WTC11 (cell line): ENCODE data around the gene CNTRL. TPM values are rescaled to one million over a fixed set of nuclear protein-coding genes. Genes with fewer than 3 reads are reported as not detected.

ENCODE experiments used
- ATAC-seq: fragments of 200-7000 bp; cut with Tn5 transposase; 2 replicates; pipeline ENCODE4 v1.10.0; 2021; ENCODE audit warnings: mild to moderate bottlenecking, moderate library complexity
- CTCF ChIA-PET: fragments of 300-600 bp; sonication (Branson Sonifier 250); formaldehyde crosslinking; loops from one replicate; lab custom pipeline; 2021; ENCODE audit warnings: antibody characterized with exemption; lab: Charles Lee
- POLR2A ChIA-PET: fragments of 350-600 bp; sonication (Branson Sonifier 250); formaldehyde crosslinking; loops from one replicate; lab custom pipeline; 2021; ENCODE audit warnings: antibody characterized with exemption; lab: Charles Lee
- DNase-seq: peaks from one replicate; pipeline ENCODE4 v3.0.0; 2021; ENCODE audit warnings: low spot score
- H3K27ac Mint-ChIP-seq: 2 replicates; pipeline ENCODE4 v1.8.0; 2021; ENCODE audit warnings: mixed read lengths
- H3K27me3 Mint-ChIP-seq: 2 replicates; pipeline ENCODE4 v1.8.0; 2021; ENCODE audit warnings: low read depth, mild to moderate bottlenecking, moderate library complexity, mixed read lengths
- H3K36me3 Mint-ChIP-seq: 2 replicates; pipeline ENCODE4 v1.8.0; 2021; ENCODE audit warnings: mixed read lengths
- H3K4me1 Mint-ChIP-seq: 2 replicates; pipeline ENCODE4 v1.8.0; 2022; ENCODE audit warnings: mixed read lengths
- H3K4me3 Mint-ChIP-seq: 2 replicates; pipeline ENCODE4 v1.8.0; 2021; ENCODE audit warnings: mild to moderate bottlenecking, moderate library complexity, mixed read lengths
- H3K9me3 Mint-ChIP-seq: 2 replicates; pipeline ENCODE4 v1.8.0; 2021; ENCODE audit warnings: mixed read lengths
- ATF1 ChIP-seq: sonication (generic); formaldehyde crosslinking; IDR thresholded peaks from 2 replicates; pipeline ENCODE4 v1.8.1; 2023; ENCODE audit warnings: mild to moderate bottlenecking, moderate library complexity, missing genetic modification reagents
- EMX1 ChIP-seq: fragments of 250-450 bp; sonication (Bioruptor Pico); IDR thresholded peaks from 2 replicates; pipeline ENCODE4 v1.8.0; 2021; ENCODE audit warnings: mild to moderate bottlenecking
- ETV6 ChIP-seq: sonication (generic); formaldehyde crosslinking; IDR thresholded peaks from 2 replicates; pipeline ENCODE4 v1.8.1; 2022; ENCODE audit warnings: mild to moderate bottlenecking, missing genetic modification reagents
- FOXJ3 ChIP-seq: sonication (generic); formaldehyde crosslinking; IDR thresholded peaks from 2 replicates; pipeline ENCODE4 v1.9.0; 2021; ENCODE audit warnings: missing genetic modification reagents, mild to moderate bottlenecking, borderline replicate concordance
- MXD4 ChIP-seq: fragments of 250-450 bp; sonication (Bioruptor Pico); IDR thresholded peaks from 2 replicates; pipeline ENCODE4 v1.8.0; 2021; ENCODE audit warnings: mild to moderate bottlenecking, moderate library complexity, borderline replicate concordance
- NFE2L1 ChIP-seq: sonication (generic); formaldehyde crosslinking; IDR thresholded peaks from 2 replicates; pipeline ENCODE4 v1.8.1; 2023; ENCODE audit warnings: missing genetic modification reagents
- NR3C1 ChIP-seq: sonication (generic); formaldehyde crosslinking; conservative IDR thresholded peaks from 2 replicates; pipeline ENCODE4 v1.8.1; 2023; ENCODE audit warnings: low read depth, mild to moderate bottlenecking, missing genetic modification reagents
- OVOL2 ChIP-seq: fragments of 250-450 bp; sonication (Bioruptor Pico); IDR thresholded peaks from 2 replicates; pipeline ENCODE4 v1.9.0; 2021; ENCODE audit warnings: mild to moderate bottlenecking, borderline replicate concordance
- RORB ChIP-seq: fragments of 250-450 bp; sonication (Bioruptor Pico); IDR thresholded peaks from 2 replicates; pipeline ENCODE4 v1.9.0; 2021; ENCODE audit warnings: mild to moderate bottlenecking
- SMAD3 ChIP-seq: sonication (generic); formaldehyde crosslinking; IDR thresholded peaks from 2 replicates; pipeline ENCODE4 v1.8.0; 2022; ENCODE audit warnings: missing genetic modification reagents, mild to moderate bottlenecking, borderline replicate concordance
- SOX15 ChIP-seq: fragments of 250-450 bp; sonication (Bioruptor Pico); IDR thresholded peaks from 2 replicates; pipeline ENCODE4 v1.9.0; 2021; ENCODE audit warnings: mild to moderate bottlenecking
- ZBTB21 ChIP-seq: sonication (generic); formaldehyde crosslinking; IDR thresholded peaks from 2 replicates; pipeline ENCODE4 v1.8.1; 2023; ENCODE audit warnings: mild to moderate bottlenecking, missing genetic modification reagents, borderline replicate concordance
- ZNF138 ChIP-seq: sonication (generic); formaldehyde crosslinking; conservative IDR thresholded peaks from 2 replicates; pipeline ENCODE4 v1.8.1; 2022; ENCODE audit warnings: mild to moderate bottlenecking, moderate library complexity, missing genetic modification reagents
- ZNF317 ChIP-seq: sonication (generic); formaldehyde crosslinking; IDR thresholded peaks from 2 replicates; pipeline ENCODE4 v1.8.1; 2023; ENCODE audit warnings: low read depth, mild to moderate bottlenecking, moderate library complexity, missing genetic modification reagents, borderline replicate concordance
- ZNF396 ChIP-seq: fragments of 250-450 bp; sonication (Bioruptor Pico); IDR thresholded peaks from 2 replicates; pipeline ENCODE4 v1.8.0; 2021; ENCODE audit warnings: mild to moderate bottlenecking, moderate library complexity, borderline replicate concordance
- total RNA-seq: library from RNA; stranded (reverse); gene quantifications from 3 replicates; pipeline ENCODE4 v1.2.3, GENCODE V29; 2021
- TF ChIP-seq, protein P1 (sequence below): fragments of 250-450 bp; sonication (Bioruptor Pico); IDR thresholded peaks from 2 replicates; pipeline ENCODE4 v1.8.0; 2021; ENCODE audit warnings: mild to moderate bottlenecking
- TF ChIP-seq, protein P2 (sequence below): sonication (generic); formaldehyde crosslinking; IDR thresholded peaks from 2 replicates; pipeline ENCODE4 v1.8.1; 2023; ENCODE audit warnings: mild to moderate bottlenecking, missing genetic modification reagents
- TF ChIP-seq, protein P3 (sequence below): sonication (generic); formaldehyde crosslinking; IDR thresholded peaks from 2 replicates; pipeline ENCODE4 v1.8.1; 2023; ENCODE audit warnings: mild to moderate bottlenecking, missing genetic modification reagents, moderate library complexity
- TF ChIP-seq, protein P4 (sequence below): sonication (generic); formaldehyde crosslinking; IDR thresholded peaks from 2 replicates; pipeline ENCODE4 v1.8.0; 2022; ENCODE audit warnings: mild to moderate bottlenecking, missing genetic modification reagents
- TF ChIP-seq, protein P5 (sequence below): sonication (generic); formaldehyde crosslinking; IDR thresholded peaks from 2 replicates; pipeline ENCODE4 v1.8.0; 2022; ENCODE audit warnings: mild to moderate bottlenecking, missing genetic modification reagents
- TF ChIP-seq, protein P6 (sequence below): sonication (generic); formaldehyde crosslinking; IDR thresholded peaks from 2 replicates; pipeline ENCODE4 v1.8.1; 2023; ENCODE audit warnings: mild to moderate bottlenecking, missing genetic modification reagents
- TF ChIP-seq, protein P7 (sequence below): sonication (generic); formaldehyde crosslinking; IDR thresholded peaks from 2 replicates; pipeline ENCODE4 v1.8.0; 2023; ENCODE audit warnings: missing genetic modification reagents

CNTRL gene
- total RNA-seq, 1 experiment from 2014 or later, result 13.3 TPM

DNA sequence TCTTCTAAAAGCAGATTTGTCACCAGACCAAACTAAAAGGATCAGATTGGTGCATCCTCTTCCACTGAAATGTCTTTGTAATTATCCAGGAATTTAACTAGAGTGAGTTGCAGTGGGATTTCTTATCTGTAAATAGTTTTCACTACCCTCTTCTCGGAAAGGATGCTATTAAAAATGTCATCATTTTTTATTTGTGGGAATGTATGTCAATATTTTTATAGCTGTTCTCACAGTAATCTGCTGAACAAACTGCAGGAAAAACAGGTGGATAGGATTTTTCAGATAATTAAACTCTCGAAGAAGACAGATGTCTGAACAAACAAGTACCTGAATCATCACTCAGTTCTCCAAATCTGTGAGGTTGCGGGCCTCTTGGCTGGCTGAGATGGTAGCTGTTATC lies 64.2 kb downstream of the CNTRL start (continued):
- TF ChIP-seq SMAD3 (CRISPR knock-in tag) (no peak), NFE2L1 (CRISPR knock-in tag) (no peak), ZNF138 (no peak), ZNF396 (no peak)

DNA sequence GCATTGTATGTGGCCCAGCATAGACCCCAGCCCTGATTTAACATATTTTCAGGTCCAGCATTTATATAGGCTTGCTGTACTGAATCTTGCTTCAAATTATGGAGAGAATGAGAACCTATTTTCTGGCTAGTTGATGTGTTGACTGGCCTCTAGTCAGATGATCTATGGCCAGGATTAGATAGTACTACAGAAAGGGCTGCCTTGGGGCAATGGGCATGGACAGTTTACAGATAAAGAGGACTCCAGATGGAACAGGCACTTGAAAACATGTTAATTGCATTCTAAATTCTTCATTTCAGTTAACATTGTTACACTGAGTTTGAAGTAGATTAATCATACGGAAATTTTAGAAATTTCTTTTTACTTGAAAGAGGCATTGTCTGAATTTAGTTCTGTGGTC lies 65.4 kb downstream of the CNTRL start:
- Mint-ChIP-seq H3K4me1 (peaks cover 15% of the 10 kb centered on the region), H3K4me3 (no peak overlapping the region), H3K27ac (no peak overlapping the region), H3K36me3 (peaks cover 15% of the 10 kb centered on the region; the same call in 1 of the 2 replicates), H3K27me3 (no peaks in the 10 kb centered on the region), H3K9me3 (no peaks in the 10 kb centered on the region)
- ATAC-seq, result no peak
- POLR2A ChIA-PET, result no interaction called here
- DNase-seq, result no peak
- TF ChIP-seq SOX15 (CRISPR knock-in tag), result no peak
- no peak for TF ChIP-seq FOXJ3 (CRISPR knock-in tag)
- no peak for TF ChIP-seq SMAD3 (CRISPR knock-in tag)
- no peak for TF ChIP-seq ZNF317 (CRISPR knock-in tag)
- no peak for TF ChIP-seq NFE2L1 (CRISPR knock-in tag)
- TF ChIP-seq, protein P1, sequence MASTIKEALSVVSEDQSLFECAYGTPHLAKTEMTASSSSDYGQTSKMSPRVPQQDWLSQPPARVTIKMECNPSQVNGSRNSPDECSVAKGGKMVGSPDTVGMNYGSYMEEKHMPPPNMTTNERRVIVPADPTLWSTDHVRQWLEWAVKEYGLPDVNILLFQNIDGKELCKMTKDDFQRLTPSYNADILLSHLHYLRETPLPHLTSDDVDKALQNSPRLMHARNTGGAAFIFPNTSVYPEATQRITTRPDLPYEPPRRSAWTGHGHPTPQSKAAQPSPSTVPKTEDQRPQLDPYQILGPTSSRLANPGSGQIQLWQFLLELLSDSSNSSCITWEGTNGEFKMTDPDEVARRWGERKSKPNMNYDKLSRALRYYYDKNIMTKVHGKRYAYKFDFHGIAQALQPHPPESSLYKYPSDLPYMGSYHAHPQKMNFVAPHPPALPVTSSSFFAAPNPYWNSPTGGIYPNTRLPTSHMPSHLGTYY (CRISPR knock-in tag), result no peak
- TF ChIP-seq, protein P2, sequence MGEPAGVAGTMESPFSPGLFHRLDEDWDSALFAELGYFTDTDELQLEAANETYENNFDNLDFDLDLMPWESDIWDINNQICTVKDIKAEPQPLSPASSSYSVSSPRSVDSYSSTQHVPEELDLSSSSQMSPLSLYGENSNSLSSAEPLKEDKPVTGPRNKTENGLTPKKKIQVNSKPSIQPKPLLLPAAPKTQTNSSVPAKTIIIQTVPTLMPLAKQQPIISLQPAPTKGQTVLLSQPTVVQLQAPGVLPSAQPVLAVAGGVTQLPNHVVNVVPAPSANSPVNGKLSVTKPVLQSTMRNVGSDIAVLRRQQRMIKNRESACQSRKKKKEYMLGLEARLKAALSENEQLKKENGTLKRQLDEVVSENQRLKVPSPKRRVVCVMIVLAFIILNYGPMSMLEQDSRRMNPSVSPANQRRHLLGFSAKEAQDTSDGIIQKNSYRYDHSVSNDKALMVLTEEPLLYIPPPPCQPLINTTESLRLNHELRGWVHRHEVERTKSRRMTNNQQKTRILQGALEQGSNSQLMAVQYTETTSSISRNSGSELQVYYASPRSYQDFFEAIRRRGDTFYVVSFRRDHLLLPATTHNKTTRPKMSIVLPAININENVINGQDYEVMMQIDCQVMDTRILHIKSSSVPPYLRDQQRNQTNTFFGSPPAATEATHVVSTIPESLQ (CRISPR knock-in tag), result no peak
- TF ChIP-seq, protein P3, sequence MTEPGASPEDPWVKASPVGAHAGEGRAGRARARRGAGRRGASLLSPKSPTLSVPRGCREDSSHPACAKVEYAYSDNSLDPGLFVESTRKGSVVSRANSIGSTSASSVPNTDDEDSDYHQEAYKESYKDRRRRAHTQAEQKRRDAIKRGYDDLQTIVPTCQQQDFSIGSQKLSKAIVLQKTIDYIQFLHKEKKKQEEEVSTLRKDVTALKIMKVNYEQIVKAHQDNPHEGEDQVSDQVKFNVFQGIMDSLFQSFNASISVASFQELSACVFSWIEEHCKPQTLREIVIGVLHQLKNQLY (CRISPR knock-in tag), result no peak
- no peak for TF ChIP-seq OVOL2 (CRISPR knock-in tag)
- no peak for TF ChIP-seq ETV6 (CRISPR knock-in tag)
- no peak for TF ChIP-seq EMX1 (CRISPR knock-in tag)
- TF ChIP-seq, protein P4, sequence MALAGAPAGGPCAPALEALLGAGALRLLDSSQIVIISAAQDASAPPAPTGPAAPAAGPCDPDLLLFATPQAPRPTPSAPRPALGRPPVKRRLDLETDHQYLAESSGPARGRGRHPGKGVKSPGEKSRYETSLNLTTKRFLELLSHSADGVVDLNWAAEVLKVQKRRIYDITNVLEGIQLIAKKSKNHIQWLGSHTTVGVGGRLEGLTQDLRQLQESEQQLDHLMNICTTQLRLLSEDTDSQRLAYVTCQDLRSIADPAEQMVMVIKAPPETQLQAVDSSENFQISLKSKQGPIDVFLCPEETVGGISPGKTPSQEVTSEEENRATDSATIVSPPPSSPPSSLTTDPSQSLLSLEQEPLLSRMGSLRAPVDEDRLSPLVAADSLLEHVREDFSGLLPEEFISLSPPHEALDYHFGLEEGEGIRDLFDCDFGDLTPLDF (CRISPR knock-in tag), result no peak
- TF ChIP-seq, protein P5, sequence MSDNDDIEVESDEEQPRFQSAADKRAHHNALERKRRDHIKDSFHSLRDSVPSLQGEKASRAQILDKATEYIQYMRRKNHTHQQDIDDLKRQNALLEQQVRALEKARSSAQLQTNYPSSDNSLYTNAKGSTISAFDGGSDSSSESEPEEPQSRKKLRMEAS (CRISPR knock-in tag), result no peak
- CTCF ChIA-PET, result no interaction called here

DNA sequence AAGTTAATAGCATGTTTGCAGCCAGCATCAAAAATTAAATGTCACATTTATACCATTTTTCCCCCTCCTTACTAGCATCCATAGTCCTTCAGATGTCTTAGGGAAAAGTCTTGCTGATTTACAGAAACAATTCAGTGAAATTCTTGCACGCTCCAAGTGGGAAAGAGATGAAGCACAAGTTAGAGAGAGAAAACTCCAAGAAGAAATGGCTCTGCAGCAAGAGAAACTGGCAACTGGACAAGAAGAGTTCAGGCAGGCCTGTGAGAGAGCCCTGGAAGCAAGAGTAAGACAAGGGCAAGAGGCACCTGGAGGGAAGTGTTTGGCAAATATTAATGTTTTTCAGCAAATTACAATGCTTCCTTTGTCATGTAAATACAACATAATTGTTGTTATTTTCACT lies 66.6 kb downstream of the CNTRL start:
- H3K4me1 Mint-ChIP-seq, result peaks cover 6% of the 10 kb centered on the region
- ChIA-PET CTCF (no interaction called here), POLR2A (no interaction called here)
- peaks cover 15% of the 10 kb centered on the region; the same call in 1 of the 2 replicates for H3K36me3 Mint-ChIP-seq
- H3K4me3 Mint-ChIP-seq, result no peak overlapping the region
- no peaks in the 10 kb centered on the region for H3K27me3 Mint-ChIP-seq
- no peak overlapping the region for H3K27ac Mint-ChIP-seq
- DNase-seq, result no peak
- TF ChIP-seq, protein P6, sequence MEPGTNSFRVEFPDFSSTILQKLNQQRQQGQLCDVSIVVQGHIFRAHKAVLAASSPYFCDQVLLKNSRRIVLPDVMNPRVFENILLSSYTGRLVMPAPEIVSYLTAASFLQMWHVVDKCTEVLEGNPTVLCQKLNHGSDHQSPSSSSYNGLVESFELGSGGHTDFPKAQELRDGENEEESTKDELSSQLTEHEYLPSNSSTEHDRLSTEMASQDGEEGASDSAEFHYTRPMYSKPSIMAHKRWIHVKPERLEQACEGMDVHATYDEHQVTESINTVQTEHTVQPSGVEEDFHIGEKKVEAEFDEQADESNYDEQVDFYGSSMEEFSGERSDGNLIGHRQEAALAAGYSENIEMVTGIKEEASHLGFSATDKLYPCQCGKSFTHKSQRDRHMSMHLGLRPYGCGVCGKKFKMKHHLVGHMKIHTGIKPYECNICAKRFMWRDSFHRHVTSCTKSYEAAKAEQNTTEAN (CRISPR knock-in tag), result no peak
- TF ChIP-seq EMX1 (CRISPR knock-in tag) (no peak), MXD4 (CRISPR knock-in tag) (no peak), NR3C1 (CRISPR knock-in tag) (no peak), RORB (CRISPR knock-in tag) (no peak), ZBTB21 (CRISPR knock-in tag) (no peak), ATF1 (CRISPR knock-in tag) (no peak)
- TF ChIP-seq, protein P7, sequence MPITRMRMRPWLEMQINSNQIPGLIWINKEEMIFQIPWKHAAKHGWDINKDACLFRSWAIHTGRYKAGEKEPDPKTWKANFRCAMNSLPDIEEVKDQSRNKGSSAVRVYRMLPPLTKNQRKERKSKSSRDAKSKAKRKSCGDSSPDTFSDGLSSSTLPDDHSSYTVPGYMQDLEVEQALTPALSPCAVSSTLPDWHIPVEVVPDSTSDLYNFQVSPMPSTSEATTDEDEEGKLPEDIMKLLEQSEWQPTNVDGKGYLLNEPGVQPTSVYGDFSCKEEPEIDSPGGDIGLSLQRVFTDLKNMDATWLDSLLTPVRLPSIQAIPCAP (CRISPR knock-in tag), result no peak
- TF ChIP-seq, protein P3 (CRISPR knock-in tag), result no peak
- no peaks in the 10 kb centered on the region for H3K9me3 Mint-ChIP-seq
- ATAC-seq, result no peak
